Kidney epithelial cell (primary cell): ENCODE measurements around the gene KRTAP1-4. TPM values are rescaled to one million over a fixed set of nuclear protein-coding genes. Genes with fewer than 3 reads are reported as not detected.

Experiments
- DNase-seq: peaks from one replicate; pipeline ENCODE4 v3.0.0-alpha.2; 2010; ENCODE audit warnings: low read depth
- H3K27me3 ChIP-seq: 2 replicates; pipeline ENCODE4 v1.6.0; 2011; ENCODE audit warnings: low read length; ENCODE audit not compliant: control insufficient read depth, insufficient read depth
- H3K36me3 ChIP-seq: 2 replicates; pipeline ENCODE4 v1.5.1; 2011; ENCODE audit warnings: low read length; ENCODE audit not compliant: control insufficient read depth, insufficient read depth
- H3K4me3 ChIP-seq: 2 replicates; pipeline ENCODE4 v1.5.1; 2011; ENCODE audit warnings: low read depth, mild to moderate bottlenecking, control low read depth, low read length
- CTCF ChIP-seq: IDR thresholded peaks from 2 replicates; pipeline ENCODE4 v1.5.1; 2011; ENCODE audit warnings: mild to moderate bottlenecking, moderate library complexity, low read length, control low read depth, inconsistent platforms; ENCODE audit not compliant: insufficient read depth, poor library complexity, severe bottlenecking
- total RNA-seq: library from RNA; depleted of rRNA; stranded (reverse); fragments of >200 nt; gene quantifications from 2 replicates; pipeline ENCODE4 v1.2.3, GENCODE V29; 2015

The KRTAP1-4 gene
- total RNA-seq, 1 donor from 2014 or later, result not detected

- no peak overlapping the region for H3K4me3 ChIP-seq
- H3K36me3 ChIP-seq, result no peaks in the 10 kb centered on the region
- DNase-seq, result no peak
- H3K27me3 ChIP-seq, result no peaks in the 10 kb centered on the region
- no peak for TF ChIP-seq CTCF
Observed at GRCh38 chr17:40981115-40981514, 48.9 kb downstream of the KRTAP1-4 start.

- no peaks in the 10 kb centered on the region for H3K27me3 ChIP-seq
- no peak for TF ChIP-seq CTCF
Observed at GRCh38 chr17:40980596-40980995, 49.4 kb downstream of the KRTAP1-4 start.

GRCh38 chr17:40980117-40980516, 49.9 kb downstream of the KRTAP1-4 start:
- no peaks in the 10 kb centered on the region for H3K36me3 ChIP-seq
- no peak overlapping the region for H3K4me3 ChIP-seq
- no peaks in the 10 kb centered on the region for H3K27me3 ChIP-seq
- no peak for TF ChIP-seq CTCF
- DNase-seq, result no peak

More at GRCh38 chr17:40980596-40980995, 49.4 kb downstream of the KRTAP1-4 start:
- no peak overlapping the region for H3K4me3 ChIP-seq
- H3K36me3 ChIP-seq, result no peaks in the 10 kb centered on the region
- DNase-seq, result no peak

Other genes starting within 250 kb of the KRTAP1-4 start
- gene KRT27, start 247.6 kb downstream of the KRTAP1-4 start, total RNA-seq, result not detected in 2 replicates
- not detected in 2 replicates for gene KRT28, start 230.2 kb downstream of the KRTAP1-4 start, total RNA-seq
- 24.5 and 29.9 TPM in 2 replicates for gene KRT10, start 207.6 kb downstream of the KRTAP1-4 start, total RNA-seq
- not detected in 2 replicates for gene KRT12, start 163.0 kb downstream of the KRTAP1-4 start, total RNA-seq
- not detected in 2 replicates for gene KRT20, start 145.0 kb downstream of the KRTAP1-4 start, total RNA-seq
- gene KRT23, start 92.5 kb downstream of the KRTAP1-4 start, total RNA-seq, result 24.2 and 25.9 TPM in 2 replicates
- not detected in 2 replicates for gene KRT39, start 63.2 kb downstream of the KRTAP1-4 start, total RNA-seq
- not detected in 2 replicates for gene KRT40, start 45.9 kb downstream of the KRTAP1-4 start, total RNA-seq
- not detected in 2 replicates for gene KRTAP3-3, start 36.0 kb downstream of the KRTAP1-4 start, total RNA-seq
- not detected in 2 replicates for gene KRTAP3-2, start 30.3 kb downstream of the KRTAP1-4 start, total RNA-seq
- not detected in 2 replicates for gene KRTAP3-1, start 21.1 kb downstream of the KRTAP1-4 start, total RNA-seq
- gene KRTAP1-5, start 3.0 kb downstream of the KRTAP1-4 start, total RNA-seq, result not detected in 2 replicates
- not detected in 2 replicates for gene KRTAP1-3, start 4.7 kb upstream of the KRTAP1-4 start, total RNA-seq
- not detected in 2 replicates for gene KRTAP1-1, start 11.3 kb upstream of the KRTAP1-4 start, total RNA-seq
- gene KRTAP2-1, start 17.1 kb upstream of the KRTAP1-4 start, total RNA-seq, result not detected in 2 replicates
- gene KRTAP2-2, start 25.0 kb upstream of the KRTAP1-4 start, total RNA-seq, result not detected in 2 replicates
- 4.3 and 5.2 TPM in 2 replicates for gene KRTAP2-3, start 29.9 kb upstream of the KRTAP1-4 start, total RNA-seq
- not detected in 2 replicates for gene KRTAP2-4, start 35.7 kb upstream of the KRTAP1-4 start, total RNA-seq
- gene KRTAP4-7, start 54.0 kb upstream of the KRTAP1-4 start, total RNA-seq, result not detected in 2 replicates
- not detected in 2 replicates for gene KRTAP4-8, start 67.9 kb upstream of the KRTAP1-4 start, total RNA-seq
- not detected in 2 replicates for gene KRTAP4-16, start 72.0 kb upstream of the KRTAP1-4 start, total RNA-seq
- gene KRTAP4-9, start 75.2 kb upstream of the KRTAP1-4 start, total RNA-seq, result not detected in 2 replicates
- gene KRTAP4-11, start 88.2 kb upstream of the KRTAP1-4 start, total RNA-seq, result not detected in 2 replicates
- gene KRTAP4-12, start 94.0 kb upstream of the KRTAP1-4 start, total RNA-seq, result not detected in 2 replicates
- not detected in 2 replicates for gene KRTAP4-6, start 110.3 kb upstream of the KRTAP1-4 start, total RNA-seq
- not detected in 2 replicates for gene KRTAP4-5, start 119.6 kb upstream of the KRTAP1-4 start, total RNA-seq
- gene KRTAP4-4, start 130.6 kb upstream of the KRTAP1-4 start, total RNA-seq, result not detected in 2 replicates
- not detected in 2 replicates for gene KRTAP4-3, start 138.0 kb upstream of the KRTAP1-4 start, total RNA-seq
- not detected in 2 replicates for gene KRTAP4-2, start 148.0 kb upstream of the KRTAP1-4 start, total RNA-seq
- not detected in 2 replicates for gene KRTAP4-1, start 154.7 kb upstream of the KRTAP1-4 start, total RNA-seq
- gene KRTAP9-1, start 159.7 kb upstream of the KRTAP1-4 start, total RNA-seq, result not detected in 2 replicates
- not detected in 2 replicates for gene KRTAP9-2, start 196.5 kb upstream of the KRTAP1-4 start, total RNA-seq
- not detected in 2 replicates for gene KRTAP9-3, start 202.3 kb upstream of the KRTAP1-4 start, total RNA-seq
- gene KRTAP9-8, start 207.8 kb upstream of the KRTAP1-4 start, total RNA-seq, result not detected in 2 replicates
- gene KRTAP9-4, start 219.5 kb upstream of the KRTAP1-4 start, total RNA-seq, result not detected in 2 replicates
- not detected in 2 replicates for gene KRTAP9-9, start 225.2 kb upstream of the KRTAP1-4 start, total RNA-seq
- not detected in 2 replicates for gene KRTAP9-6, start 235.2 kb upstream of the KRTAP1-4 start, total RNA-seq
- not detected in 2 replicates for gene KRTAP9-7, start 245.5 kb upstream of the KRTAP1-4 start, total RNA-seq